CD4-positive, CD25-positive, alpha-beta regulatory T cell (primary cell): Measurements from ENCODE around the gene EHHADH. TPM values are rescaled to one million over a fixed set of nuclear protein-coding genes. Genes with fewer than 3 reads are reported as not detected.

Experiments used
- ATAC-seq, 2 donors: fragments of 150-1000 bp; cut with Tn5 transposase; one replicate each; pipeline ENCODE4 v1.10.0; 2021; ENCODE audit warnings: low read depth in 2 of 2, moderate number of reproducible peaks in 2 of 2, moderate library complexity in 1 of 2
- DNase-seq, 3 donors: peaks; one replicate each; pipeline versions ENCODE4 v3.0.0 to v3.0.0-alpha.2; 2012 to 2022; ENCODE audit warnings: mixed read lengths in 1 of 3
- H3K27ac ChIP-seq: one replicate; pipeline ENCODE4 v1.7.0; 2013; ENCODE audit warnings: mild to moderate bottlenecking, low read length; ENCODE audit not compliant: insufficient read depth, poor library complexity, severe bottlenecking
- H3K27me3 ChIP-seq: one replicate; pipeline ENCODE4 v1.7.0; 2013; ENCODE audit warnings: low read length; ENCODE audit not compliant: control insufficient read depth, insufficient read depth
- H3K36me3 ChIP-seq: one replicate; pipeline ENCODE4 v1.7.0; 2013; ENCODE audit warnings: mild to moderate bottlenecking, low read length, moderate library complexity; ENCODE audit not compliant: control insufficient read depth, insufficient read depth
- H3K4me1 ChIP-seq: 2 replicates; pipeline ENCODE4 v1.7.0; 2013; ENCODE audit warnings: mild to moderate bottlenecking, low read length; ENCODE audit not compliant: insufficient read depth, control insufficient read depth, poor library complexity, severe bottlenecking
- H3K4me3 ChIP-seq: one replicate; pipeline ENCODE4 v1.7.0; 2013; ENCODE audit warnings: low read depth, mild to moderate bottlenecking, low read length, moderate library complexity
- H3K9me3 ChIP-seq, 2 experiments: 1 replicate in 1 of 2; 2 replicates in 1 of 2; pipeline ENCODE4 v1.7.0; 2013; ENCODE audit warnings: low read length in 2 of 2, mild to moderate bottlenecking in 1 of 2, moderate library complexity in 1 of 2; ENCODE audit not compliant: control insufficient read depth in 2 of 2
- H3K27ac Mint-ChIP-seq, 3 donors: one replicate each; pipeline ENCODE4 v1.8.0; 2020 to 2022; ENCODE audit warnings: mild to moderate bottlenecking in 3 of 3, mixed read lengths in 3 of 3, moderate library complexity in 2 of 3
- H3K27me3 Mint-ChIP-seq: one replicate; pipeline ENCODE4 v1.8.0; 2022; ENCODE audit warnings: mild to moderate bottlenecking, mixed read lengths
- H3K36me3 Mint-ChIP-seq: one replicate; pipeline ENCODE4 v1.8.0; 2020; ENCODE audit warnings: mixed read lengths
- H3K4me1 Mint-ChIP-seq, 4 donors: one replicate each; pipeline ENCODE4 v1.8.0; 2020 to 2022; ENCODE audit warnings: mixed read lengths in 4 of 4, mild to moderate bottlenecking in 1 of 4
- H3K4me3 Mint-ChIP-seq, 4 donors: one replicate each; pipeline ENCODE4 v1.8.0; 2020 to 2022; ENCODE audit warnings: mild to moderate bottlenecking in 4 of 4, mixed read lengths in 4 of 4, moderate library complexity in 3 of 4
- H3K9me3 Mint-ChIP-seq, 7 donors: one replicate each; pipeline ENCODE4 v1.8.0; 2020 to 2022; ENCODE audit warnings: mixed read lengths in 7 of 7, mild to moderate bottlenecking in 3 of 7, moderate library complexity in 2 of 7
- polyA plus RNA-seq, 4 donors: library from polyadenylated mRNA; unstranded; fragments of 300-500 nt; fragmentation: Illumina TruSeq; gene quantifications; one replicate each; pipeline ENCODE4 v1.2.3, GENCODE V29; 2021
- total RNA-seq: library from RNA; stranded (reverse); gene quantifications from one replicate; pipeline ENCODE4 v1.2.3, GENCODE V29; 2022

EHHADH gene
- total and polyA plus RNA-seq, 5 donors from 2014 or later, result 0.30 to 0.86 (median 0.52) TPM

- ATAC-seq (no peak), DNase-seq (no peak)
- Histone ChIP-seq H3K27me3 (no peaks in the 10 kb centered on the region), H3K36me3 (no peaks in the 10 kb centered on the region), H3K4me3 (no peak overlapping the region), H3K27ac (no peak overlapping the region), H3K9me3 (no peaks in the 10 kb centered on the region), H3K4me1 (no peaks in the 10 kb centered on the region)
- Mint-ChIP-seq H3K27ac (no peak overlapping the region), H3K36me3 (no peaks in the 10 kb centered on the region), H3K4me3 (no peak overlapping the region), H3K27me3 (peaks cover 15% of the 10 kb centered on the region), H3K9me3 (no peaks in the 10 kb centered on the region), H3K4me1 (no peaks in the 10 kb centered on the region)
These were observed 92.1 kb downstream of the EHHADH start for GRCh38 chr3:185161761-185162160.

GRCh38 chr3:185157347-185157746 lies 96.5 kb downstream of the EHHADH start:
- peaks cover 11% of the 10 kb centered on the region for H3K27me3 ChIP-seq
- H3K27ac Mint-ChIP-seq, result no peak overlapping the region
- DNase-seq (no peak), ATAC-seq (no peak)
- peaks cover 0 to 2% (median 0%) of the 10 kb centered on the region in 4 donors for H3K4me1 Mint-ChIP-seq
- H3K36me3 ChIP-seq, result no peaks in the 10 kb centered on the region
- H3K27ac ChIP-seq, result no peak overlapping the region
- peak overlapping the region in 1 of 4 donors; percentile 17 for H3K4me3 Mint-ChIP-seq
- H3K9me3 ChIP-seq, result no peaks in the 10 kb centered on the region
- H3K27me3 Mint-ChIP-seq, result peaks cover 15% of the 10 kb centered on the region
- peaks cover 11% of the 10 kb centered on the region for H3K4me1 ChIP-seq
- H3K4me3 ChIP-seq, result no peak overlapping the region
- no peaks in the 10 kb centered on the region for H3K9me3 Mint-ChIP-seq
- H3K36me3 Mint-ChIP-seq, result no peaks in the 10 kb centered on the region

GRCh38 chr3:185155678-185156077 lies 98.2 kb downstream of the EHHADH start:
- no peak overlapping the region for H3K4me3 ChIP-seq
- no peak for ATAC-seq

GRCh38 chr3:185153861-185154629 lies 99.8 kb downstream of the EHHADH start:
- H3K27me3 Mint-ChIP-seq, result peaks cover 37% of the 10 kb centered on the region
- no peak overlapping the region for H3K27ac Mint-ChIP-seq
- H3K4me3 ChIP-seq, result no peak overlapping the region
- H3K36me3 ChIP-seq, result no peaks in the 10 kb centered on the region
- DNase-seq, result no peak
- peaks cover 0 to 5% (median 2%) of the 10 kb centered on the region in 4 donors for H3K4me1 Mint-ChIP-seq
- no peak overlapping the region for H3K4me3 Mint-ChIP-seq
- H3K9me3 ChIP-seq, result no peaks in the 10 kb centered on the region
- no peaks in the 10 kb centered on the region for H3K36me3 Mint-ChIP-seq
- peaks cover 32% of the 10 kb centered on the region for H3K27me3 ChIP-seq
- no peak for ATAC-seq
- H3K9me3 Mint-ChIP-seq, result no peaks in the 10 kb centered on the region
- peaks cover 12% of the 10 kb centered on the region for H3K4me1 ChIP-seq
- no peak overlapping the region for H3K27ac ChIP-seq

More at GRCh38 chr3:185155678-185156077, 98.2 kb downstream of the EHHADH start:
- Histone ChIP-seq H3K27me3 (peaks cover 18% of the 10 kb centered on the region), H3K27ac (no peak overlapping the region), H3K4me1 (peaks cover 12% of the 10 kb centered on the region), H3K9me3 (no peaks in the 10 kb centered on the region), H3K36me3 (no peaks in the 10 kb centered on the region)
- Mint-ChIP-seq H3K4me1 (peaks cover 0 to 5% (median 2%) of the 10 kb centered on the region in 4 donors), H3K9me3 (no peaks in the 10 kb centered on the region), H3K4me3 (no peak overlapping the region), H3K36me3 (no peaks in the 10 kb centered on the region), H3K27ac (no peak overlapping the region), H3K27me3 (peaks cover 24% of the 10 kb centered on the region)
- DNase-seq, result no peak

GRCh38 chr3:185153171-185153771 lies 100.6 kb downstream of the EHHADH start:
- Histone ChIP-seq H3K4me1 (peaks cover 12% of the 10 kb centered on the region), H3K27me3 (peaks cover 32% of the 10 kb centered on the region), H3K4me3 (no peak overlapping the region), H3K27ac (no peak overlapping the region), H3K9me3 (no peaks in the 10 kb centered on the region), H3K36me3 (no peaks in the 10 kb centered on the region)
- Mint-ChIP-seq H3K36me3 (no peaks in the 10 kb centered on the region), H3K27ac (no peak overlapping the region), H3K4me1 (peaks cover 0 to 5% (median 2%) of the 10 kb centered on the region in 4 donors), H3K27me3 (peaks cover 37% of the 10 kb centered on the region), H3K4me3 (peak overlapping the region in 2 of 4 donors; percentile 66 to 74), H3K9me3 (no peaks in the 10 kb centered on the region)
- DNase-seq, result peak in 1 of 3 donors; percentile 8
- ATAC-seq, result no peak

GRCh38 chr3:185152410-185153170 lies 101.3 kb downstream of the EHHADH start, which contains the start of gene C3orf70:
Gene C3orf70 (minus strand): TSS chr3:185153060. CDS start chr3:185152823, 237 bp downstream.
- H3K4me3 ChIP-seq, result no peak within 1 kb of the TSS
- peaks cover 12% of the 10 kb centered on the region for H3K4me1 ChIP-seq
- peaks cover 37% of the 10 kb centered on the region for H3K27me3 Mint-ChIP-seq
- no peak within 1 kb of the TSS for H3K27ac Mint-ChIP-seq
- H3K9me3 Mint-ChIP-seq, result no peaks in the 10 kb centered on the region
- H3K27ac ChIP-seq, result no peak within 1 kb of the TSS
- H3K4me1 Mint-ChIP-seq, result peaks cover 0 to 5% (median 2%) of the 10 kb centered on the region in 4 donors
- DNase-seq (peak in 1 of 3 donors; percentile 44), ATAC-seq (peak; percentile 38 to 42)
- peak within 1 kb of the TSS in 3 of 4 donors; percentile 52 to 75 (median 74) for H3K4me3 Mint-ChIP-seq
- H3K36me3 Mint-ChIP-seq, result no peaks in the 10 kb centered on the region
- H3K9me3 ChIP-seq, result no peaks in the 10 kb centered on the region
- H3K36me3 ChIP-seq, result no peaks in the 10 kb centered on the region
- peaks cover 33% of the 10 kb centered on the region for H3K27me3 ChIP-seq

DNA sequence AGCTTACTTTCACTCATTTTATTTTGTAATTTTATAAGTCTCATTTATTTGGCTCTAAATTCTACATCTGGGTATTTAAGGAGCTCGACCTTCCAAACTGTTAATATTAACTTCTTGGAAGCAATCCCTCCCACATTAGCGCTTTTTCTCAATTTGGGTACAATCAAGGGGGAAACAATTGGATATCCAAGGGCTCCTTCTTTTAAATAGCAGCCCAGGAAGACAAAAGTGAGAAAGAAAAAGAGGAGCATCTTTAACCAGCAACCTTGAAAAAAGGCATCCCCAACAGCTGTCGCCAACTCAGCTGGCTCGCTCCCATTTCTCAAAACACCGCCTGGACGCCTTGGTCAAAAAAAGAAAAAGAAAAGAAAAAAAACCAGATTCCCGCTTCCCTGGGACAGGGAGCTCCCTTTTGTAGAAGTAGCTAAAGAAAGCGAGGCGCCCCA lies 101.9 kb downstream of the EHHADH start:
- Histone ChIP-seq H3K4me3 (no peak overlapping the region), H3K4me1 (peaks cover 12% of the 10 kb centered on the region), H3K36me3 (no peaks in the 10 kb centered on the region), H3K27ac (no peak overlapping the region), H3K9me3 (no peaks in the 10 kb centered on the region), H3K27me3 (peaks cover 39% of the 10 kb centered on the region)
- H3K27ac Mint-ChIP-seq, result no peak overlapping the region
- no peak for ATAC-seq
- H3K27me3 Mint-ChIP-seq, result peaks cover 36% of the 10 kb centered on the region
- peaks cover 0 to 5% (median 2%) of the 10 kb centered on the region in 4 donors for H3K4me1 Mint-ChIP-seq
- no peak for DNase-seq
- no peaks in the 10 kb centered on the region for H3K36me3 Mint-ChIP-seq
- peak overlapping the region in 2 of 4 donors; percentile 71 to 75 for H3K4me3 Mint-ChIP-seq
- no peaks in the 10 kb centered on the region for H3K9me3 Mint-ChIP-seq
